Measurements from ENCODE around the gene FSTL5. TPM values are rescaled to one million over a fixed set of nuclear protein-coding genes. Genes with fewer than 3 reads are reported as not detected.

The FSTL5 gene
- total RNA-seq, 2 experiments from 2014 or later, result not detected

DNA sequence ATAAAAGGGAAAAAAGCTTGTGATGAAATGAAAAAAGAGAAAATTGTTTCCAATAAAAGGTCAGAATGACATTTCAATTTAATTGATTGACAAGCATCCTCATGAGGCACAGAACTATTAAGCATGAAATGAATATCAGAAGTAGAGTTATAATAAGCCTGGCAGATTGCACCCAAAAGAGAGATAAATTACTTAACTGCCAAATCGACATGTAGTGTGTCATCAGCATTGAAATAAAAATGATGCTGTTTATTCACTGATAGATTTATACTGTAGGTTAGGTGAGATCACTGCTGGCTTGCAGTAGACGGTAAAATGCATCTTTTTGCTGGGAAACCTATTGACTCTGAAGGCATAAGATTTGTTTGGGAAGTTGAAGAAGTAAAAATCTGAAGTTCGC lies 507.2 kb downstream of the FSTL5 start:
- Mint-ChIP-seq H3K4me3 (no peak overlapping the region), H3K4me1 (no peaks in the 10 kb centered on the region), H3K36me3 (no peaks in the 10 kb centered on the region), H3K27me3 (no peaks in the 10 kb centered on the region), H3K27ac (no peak overlapping the region), H3K9me3 (ENCODE audit: low read depth) (peaks cover 1% of the 10 kb centered on the region)
- ATAC-seq, result no peak
- no peak for DNase-seq
- CTCF ChIA-PET, result no interaction called here

DNA sequence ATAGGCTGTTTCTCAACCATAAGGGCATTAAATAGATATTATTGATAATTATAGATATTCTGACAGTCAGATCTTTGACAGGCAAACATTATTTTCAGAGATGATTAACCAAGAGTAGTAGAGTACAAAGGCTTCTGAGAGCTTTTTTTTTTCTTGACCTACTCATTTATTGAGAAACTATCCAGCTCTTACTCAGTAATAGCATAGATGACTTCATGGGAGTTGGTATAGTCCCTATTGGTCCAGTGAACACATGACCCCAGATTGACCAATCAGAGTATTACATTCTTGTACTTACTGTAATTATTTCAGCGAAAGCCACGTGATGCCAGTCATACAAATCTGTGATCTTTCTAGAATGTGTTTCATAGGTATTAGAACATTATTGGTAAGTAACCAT lies 508.7 kb downstream of the FSTL5 start:
- CTCF ChIA-PET, result no interaction called here
- H3K4me1 Mint-ChIP-seq, result no peaks in the 10 kb centered on the region
- peaks cover 1% of the 10 kb centered on the region for H3K9me3 Mint-ChIP-seq (ENCODE audit: low read depth)
- no peak overlapping the region for H3K4me3 Mint-ChIP-seq
- ATAC-seq, result no peak
- no peaks in the 10 kb centered on the region for H3K36me3 Mint-ChIP-seq
- no peak overlapping the region for H3K27ac Mint-ChIP-seq
- H3K27me3 Mint-ChIP-seq, result no peaks in the 10 kb centered on the region
- no peak for DNase-seq

DNA sequence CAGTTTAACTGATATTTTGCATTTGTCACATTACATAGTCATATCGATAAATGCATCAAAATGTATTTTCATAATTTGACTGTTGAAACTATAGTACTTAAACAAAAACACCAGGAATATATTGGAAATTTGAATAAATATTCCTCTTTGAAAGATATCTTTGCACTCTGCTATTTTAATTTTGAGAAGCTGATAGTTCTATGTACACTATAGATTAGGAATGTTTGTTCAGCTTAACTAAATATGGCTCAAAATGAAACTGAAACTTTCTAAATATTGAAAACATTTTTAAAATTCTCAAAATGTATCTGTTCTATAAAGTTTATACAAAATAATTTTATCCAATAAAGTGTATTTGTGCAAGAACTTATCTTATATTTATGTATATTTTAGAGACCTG lies 510.1 kb downstream of the FSTL5 start:
- ATAC-seq (no peak), DNase-seq (no peak)
- H3K36me3 Mint-ChIP-seq, result no peaks in the 10 kb centered on the region
- no peak overlapping the region for H3K4me3 Mint-ChIP-seq
- no peaks in the 10 kb centered on the region for H3K27me3 Mint-ChIP-seq
- peaks cover 1% of the 10 kb centered on the region for H3K9me3 Mint-ChIP-seq (ENCODE audit: low read depth)
- H3K27ac Mint-ChIP-seq, result no peak overlapping the region
- no peaks in the 10 kb centered on the region for H3K4me1 Mint-ChIP-seq
- CTCF ChIA-PET, result no interaction called here

DNA sequence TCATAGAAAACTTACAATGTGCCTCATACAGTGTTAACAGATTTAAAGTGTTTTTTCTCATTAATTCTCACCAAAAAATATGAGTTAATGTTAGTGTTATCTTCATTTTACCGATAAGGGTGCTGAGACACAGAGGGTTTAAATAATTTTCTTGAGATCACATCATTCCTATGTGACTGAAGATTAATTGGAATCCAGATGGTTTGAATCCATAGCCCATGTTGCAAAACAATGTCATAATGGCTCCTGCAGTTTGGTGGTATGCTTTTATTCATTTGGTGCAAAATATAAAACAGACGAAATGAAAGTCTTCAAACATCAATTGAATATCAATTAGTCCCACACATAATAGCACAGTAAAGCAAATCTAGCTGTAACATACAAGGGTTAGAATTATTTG lies 512.2 kb downstream of the FSTL5 start:
- no peaks in the 10 kb centered on the region for H3K36me3 Mint-ChIP-seq
- no peak for DNase-seq
- no peak for ATAC-seq
- CTCF ChIA-PET, result no interaction called here
- no peak overlapping the region for H3K27ac Mint-ChIP-seq
- no peak overlapping the region for H3K4me3 Mint-ChIP-seq
- peaks cover 4% of the 10 kb centered on the region for H3K9me3 Mint-ChIP-seq (ENCODE audit: low read depth)
- H3K4me1 Mint-ChIP-seq, result no peaks in the 10 kb centered on the region
- no peaks in the 10 kb centered on the region for H3K27me3 Mint-ChIP-seq

- DNase-seq, result no peak
- Mint-ChIP-seq H3K36me3 (no peaks in the 10 kb centered on the region), H3K27ac (no peak overlapping the region), H3K4me3 (no peak overlapping the region), H3K4me1 (no peaks in the 10 kb centered on the region), H3K27me3 (no peaks in the 10 kb centered on the region), H3K9me3 (ENCODE audit: low read depth) (peaks cover 4% of the 10 kb centered on the region)
- ATAC-seq, result no peak
- CTCF ChIA-PET, result no interaction called here
Measured at GRCh38 chr4:161650812-161651211, 513.0 kb downstream of the FSTL5 start.

DNA sequence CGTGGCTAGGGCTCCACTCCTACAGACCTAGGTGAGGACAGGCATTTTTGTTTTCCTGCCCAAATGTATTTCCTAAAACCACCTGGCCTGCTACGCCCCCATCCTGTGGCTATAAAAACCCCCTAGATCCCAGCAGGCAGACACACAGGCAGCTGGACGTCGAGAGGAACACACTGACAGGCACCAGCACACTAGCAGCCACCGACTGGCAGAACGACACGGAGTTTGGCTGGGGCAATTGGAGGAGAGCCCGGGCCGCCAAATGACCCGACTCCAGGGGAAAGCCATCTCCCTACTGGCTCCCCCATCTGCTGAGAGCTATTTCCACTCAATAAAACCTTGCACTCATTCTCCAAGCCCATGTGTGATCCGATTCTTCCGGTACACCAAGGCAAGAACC lies 516.0 kb downstream of the FSTL5 start:
- H3K4me1 Mint-ChIP-seq, result no peaks in the 10 kb centered on the region
- H3K27me3 Mint-ChIP-seq, result no peaks in the 10 kb centered on the region
- CTCF ChIA-PET, result no interaction called here
- no peak overlapping the region for H3K4me3 Mint-ChIP-seq
- no peak overlapping the region for H3K27ac Mint-ChIP-seq
- ATAC-seq, result no peak
- no peaks in the 10 kb centered on the region for H3K36me3 Mint-ChIP-seq
- H3K9me3 Mint-ChIP-seq (ENCODE audit: low read depth), result peaks cover 4% of the 10 kb centered on the region
- DNase-seq, result no peak

GRCh38 chr4:161642708-161643107 lies 521.1 kb downstream of the FSTL5 start:
- H3K9me3 Mint-ChIP-seq (ENCODE audit: low read depth), result peaks cover 6% of the 10 kb centered on the region
- DNase-seq (no peak), ATAC-seq (no peak)
- H3K27me3 Mint-ChIP-seq, result no peaks in the 10 kb centered on the region
- H3K4me1 Mint-ChIP-seq, result no peaks in the 10 kb centered on the region
- CTCF ChIA-PET, result no interaction called here
- no peak overlapping the region for H3K4me3 Mint-ChIP-seq
- no peak overlapping the region for H3K27ac Mint-ChIP-seq
- H3K36me3 Mint-ChIP-seq, result no peaks in the 10 kb centered on the region

GRCh38 chr4:161629694-161630441 lies 533.9 kb downstream of the FSTL5 start:
- Mint-ChIP-seq H3K9me3 (ENCODE audit: low read depth) (peaks cover 7% of the 10 kb centered on the region), H3K36me3 (no peaks in the 10 kb centered on the region), H3K4me3 (no peak overlapping the region), H3K27me3 (no peaks in the 10 kb centered on the region), H3K4me1 (no peaks in the 10 kb centered on the region), H3K27ac (no peak overlapping the region)
- DNase-seq (no peak), ATAC-seq (no peak)
- CTCF ChIA-PET, result no interaction called here

GRCh38 chr4:161604516-161605300 lies 559.1 kb downstream of the FSTL5 start:
- peaks cover 2% of the 10 kb centered on the region for H3K9me3 Mint-ChIP-seq (ENCODE audit: low read depth)
- CTCF ChIA-PET, result no interaction called here
- DNase-seq (no peak), ATAC-seq (no peak)
- H3K4me3 Mint-ChIP-seq, result no peak overlapping the region
- H3K4me1 Mint-ChIP-seq, result no peaks in the 10 kb centered on the region
- H3K27ac Mint-ChIP-seq, result no peak overlapping the region
- no peaks in the 10 kb centered on the region for H3K27me3 Mint-ChIP-seq
- H3K36me3 Mint-ChIP-seq, result no peaks in the 10 kb centered on the region

DNA sequence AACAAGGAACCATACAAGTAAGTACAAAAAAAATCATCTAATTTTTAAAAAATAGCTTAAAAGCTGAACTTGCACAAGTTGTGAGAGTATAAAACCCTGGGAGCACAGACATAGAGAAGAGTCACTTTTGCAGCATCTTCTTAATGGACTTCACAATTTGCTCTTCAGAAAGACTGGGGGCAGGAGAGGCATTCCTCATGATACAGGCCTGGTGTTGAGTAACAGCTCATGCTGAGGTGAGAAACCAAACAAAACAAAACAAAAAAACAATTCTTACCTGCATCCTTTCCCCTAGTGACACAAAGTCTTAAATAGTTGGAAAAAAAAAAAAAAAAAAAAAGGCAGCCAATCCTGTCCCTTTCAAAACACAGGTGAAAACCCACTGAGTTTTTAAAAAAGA lies 562.8 kb downstream of the FSTL5 start:
- no peaks in the 10 kb centered on the region for H3K4me1 Mint-ChIP-seq

DNA sequence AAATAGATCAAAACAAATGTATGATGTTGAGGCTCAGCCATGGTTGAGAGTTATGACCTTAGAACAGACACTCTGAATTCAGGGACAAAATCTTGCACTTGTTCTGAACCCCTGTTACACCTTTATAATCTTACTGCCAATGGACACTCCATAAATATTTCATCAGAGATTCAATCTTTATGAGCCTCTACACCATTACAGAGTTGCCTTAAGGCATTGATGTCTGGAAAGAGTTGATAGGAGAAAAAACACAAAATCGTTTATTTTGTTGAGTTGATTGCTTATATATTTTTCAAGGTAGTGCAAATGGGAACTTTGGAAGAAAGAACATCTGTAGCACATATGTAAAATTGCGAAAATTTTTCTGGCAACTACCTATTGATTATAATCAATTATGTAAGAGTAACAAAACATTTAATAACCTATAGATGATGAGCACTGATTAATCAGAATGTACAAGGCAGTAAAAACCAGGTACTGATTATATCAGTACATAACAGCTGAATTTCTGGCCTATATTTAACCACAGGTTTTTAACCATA lies 568.5 kb downstream of the FSTL5 start:
- no peaks in the 10 kb centered on the region for H3K4me1 Mint-ChIP-seq
- ATAC-seq, result no peak
- DNase-seq, result no peak
- CTCF ChIA-PET, result no interaction called here
- no peaks in the 10 kb centered on the region for H3K27me3 Mint-ChIP-seq
- H3K4me3 Mint-ChIP-seq, result no peak overlapping the region
- peaks cover 5% of the 10 kb centered on the region for H3K9me3 Mint-ChIP-seq (ENCODE audit: low read depth)
- no peaks in the 10 kb centered on the region for H3K36me3 Mint-ChIP-seq
- no peak overlapping the region for H3K27ac Mint-ChIP-seq

More for the DNA sequence above, 562.8 kb downstream of the FSTL5 start:
- Mint-ChIP-seq H3K9me3 (ENCODE audit: low read depth) (peaks cover 5% of the 10 kb centered on the region), H3K27me3 (no peaks in the 10 kb centered on the region), H3K4me3 (no peak overlapping the region), H3K27ac (no peak overlapping the region), H3K36me3 (no peaks in the 10 kb centered on the region)
- DNase-seq, result no peak
- CTCF ChIA-PET, result no interaction called here
- no peak for ATAC-seq

- DNase-seq (no peak), ATAC-seq (no peak)
- Mint-ChIP-seq H3K4me3 (no peak overlapping the region), H3K36me3 (no peaks in the 10 kb centered on the region), H3K27ac (no peak overlapping the region), H3K27me3 (no peaks in the 10 kb centered on the region), H3K4me1 (no peaks in the 10 kb centered on the region), H3K9me3 (ENCODE audit: low read depth) (peaks cover 12% of the 10 kb centered on the region)
- CTCF ChIA-PET, result no interaction called here
Measured at GRCh38 chr4:161585011-161585410, 578.8 kb downstream of the FSTL5 start.

- no peaks in the 10 kb centered on the region for H3K36me3 Mint-ChIP-seq
- no peak for ATAC-seq
- no peak for DNase-seq
- no peak overlapping the region for H3K27ac Mint-ChIP-seq
- H3K27me3 Mint-ChIP-seq, result no peaks in the 10 kb centered on the region
- no peaks in the 10 kb centered on the region for H3K4me1 Mint-ChIP-seq
- CTCF ChIA-PET, result no interaction called here
- peaks cover 9% of the 10 kb centered on the region for H3K9me3 Mint-ChIP-seq (ENCODE audit: low read depth)
- no peak overlapping the region for H3K4me3 Mint-ChIP-seq
Measured at GRCh38 chr4:161583549-161583948, 580.3 kb downstream of the FSTL5 start.

Data from activated CD8-positive, alpha-beta memory T cell treated with anti-CD3 and anti-CD28 coated beads, Interleukin-2, amount 10 ng/mL, durations not matched to agents 7 days and 5 days (primary cell).